Endothelial cell of umbilical vein (primary cell): Measurements from ENCODE around the gene YEATS4. TPM values are rescaled to one million over a fixed set of nuclear protein-coding genes. Genes with fewer than 3 reads are reported as not detected.

Source experiments
- BruUV-seq: library from RNA; stranded (reverse); fragments of 400-500 nt; replicated peaks from 2 replicates; lab custom pipeline; 2021; lab: Mats Ljungman, UMichigan
- CTCF ChIA-PET: fragments of 300-600, 350-600 bp; sonication (Branson Sonifier 250); formaldehyde crosslinking; loops from one replicate; lab custom pipeline; 2021; ENCODE audit warnings: antibody characterized with exemption, inconsistent platforms; lab: Charles Lee
- POLR2A ChIA-PET: fragments of 300-600, 350-600 bp; sonication (Branson Sonifier 250); formaldehyde crosslinking; loops from one replicate; lab custom pipeline; 2021; ENCODE audit warnings: antibody characterized with exemption, inconsistent platforms; lab: Charles Lee
- DNase-seq: peaks from one replicate; pipeline ENCODE4 v3.0.0-alpha.2; 2011; ENCODE audit warnings: low read depth, low spot score
- FAIRE-seq: peaks from 2 replicates; lab custom pipeline; 2011; peaks lifted over from hg19 to GRCh38; lab: Jason Lieb, UNC
- H2AFZ ChIP-seq: 2 replicates; pipeline ENCODE4 v1.6.0; 2012; ENCODE audit warnings: low read depth, low read length, control low read depth, inconsistent platforms
- H3K27ac ChIP-seq: 2 replicates; pipeline ENCODE4 v1.5.1; 2011; ENCODE audit warnings: low read depth, mild to moderate bottlenecking, control low read depth, low read length, moderate library complexity; ENCODE audit not compliant: insufficient read depth
- H3K27me3 ChIP-seq, 2 experiments: 2 replicates each; pipeline versions ENCODE4 v1.6.0 to v1.6.1; 2011; ENCODE audit warnings: low read length in 2 of 2, mixed read lengths in 1 of 2; ENCODE audit not compliant: control insufficient read depth in 2 of 2, insufficient read depth in 2 of 2
- H3K36me3 ChIP-seq, 2 experiments: 2 replicates in 1 of 2; 3 replicates in 1 of 2; pipeline ENCODE4 v1.5.1; 2011; ENCODE audit warnings: low read length in 2 of 2, mild to moderate bottlenecking in 1 of 2, moderate library complexity in 1 of 2; ENCODE audit not compliant: control insufficient read depth in 2 of 2, insufficient read depth in 2 of 2; ENCODE audit errors: extremely low read depth in 1 of 2
- H3K4me1 ChIP-seq: 3 replicates; pipeline ENCODE4 v1.5.1; 2011; ENCODE audit warnings: mild to moderate bottlenecking, low read length; ENCODE audit not compliant: control insufficient read depth, insufficient read depth; ENCODE audit errors: extremely low read depth
- H3K4me2 ChIP-seq: 2 replicates; pipeline ENCODE4 v1.6.1; 2011; ENCODE audit warnings: low read length, control low read depth, mixed read lengths; ENCODE audit not compliant: insufficient read depth
- H3K4me3 ChIP-seq, 3 experiments: fragments of 200-600 bp in 1 of 3; sonication (generic), shearing (Covaris generic) in 1 of 3; replicated peaks in 1 of 3; 2 replicates each; pipeline ENCODE4 v1.5.1; 2011 to 2016; ENCODE audit warnings: control low read depth in 3 of 3, low read length in 3 of 3, mild to moderate bottlenecking in 2 of 3, inconsistent platforms in 1 of 3, low read depth in 1 of 3, moderate library complexity in 1 of 3; ENCODE audit not compliant: insufficient read depth in 1 of 3
- H3K79me2 ChIP-seq: 2 replicates; pipeline ENCODE4 v1.6.0; 2012; ENCODE audit warnings: low read length, inconsistent platforms; ENCODE audit not compliant: control insufficient read depth, insufficient read depth
- H3K9ac ChIP-seq: replicated peaks from 2 replicates; pipeline ENCODE3; 2011; ENCODE audit warnings: low read length, control low read depth; ENCODE audit not compliant: insufficient read depth; ENCODE audit errors: extremely low read depth
- H3K9me1 ChIP-seq: replicated peaks from 3 replicates; pipeline ENCODE4 v1.6.0; 2011; ENCODE audit warnings: mild to moderate bottlenecking, low read length; ENCODE audit not compliant: control insufficient read depth, insufficient read depth; ENCODE audit errors: extremely low read depth
- H3K9me3 ChIP-seq: replicated peaks from 2 replicates; pipeline ENCODE4 v1.5.1; 2012; ENCODE audit warnings: low read length, inconsistent platforms; ENCODE audit not compliant: control insufficient read depth, insufficient read depth
- H4K20me1 ChIP-seq: replicated peaks from 2 replicates; pipeline ENCODE3; 2011; ENCODE audit warnings: mild to moderate bottlenecking, low read length; ENCODE audit not compliant: control insufficient read depth, insufficient read depth; ENCODE audit errors: extremely low read depth
- EZH2 ChIP-seq: IDR thresholded peaks from 2 replicates; pipeline ENCODE4 v1.6.1; 2012; ENCODE audit warnings: borderline replicate concordance, low read depth, mild to moderate bottlenecking, moderate library complexity, low read length, inconsistent platforms; ENCODE audit not compliant: severe bottlenecking
- FOS ChIP-seq: IDR thresholded peaks from 2 replicates; pipeline ENCODE4 v1.6.1; 2011; ENCODE audit warnings: mild to moderate bottlenecking, low read length, moderate library complexity, borderline replicate concordance; ENCODE audit not compliant: insufficient read depth
- GATA2 ChIP-seq: IDR thresholded peaks from 2 replicates; pipeline ENCODE4 v1.7.0; 2011; ENCODE audit warnings: low read depth, mild to moderate bottlenecking, moderate library complexity, mixed read lengths, low read length; ENCODE audit not compliant: insufficient read length, insufficient read depth
- JUN ChIP-seq: IDR thresholded peaks from 2 replicates; pipeline ENCODE4 v1.6.1; 2011; ENCODE audit warnings: borderline replicate concordance, low read depth; ENCODE audit not compliant: insufficient read length, insufficient read depth
- MYC ChIP-seq: IDR thresholded peaks from one replicate; pipeline ENCODE4 v1.6.1; 2011; ENCODE audit warnings: mild to moderate bottlenecking, low read depth, low read length
- POLR2A ChIP-seq: IDR thresholded peaks from 2 replicates; pipeline ENCODE4 v1.6.1; 2012; ENCODE audit warnings: low read depth, mild to moderate bottlenecking, control low read depth, low read length
- POLR2AphosphoS5 ChIP-seq: IDR thresholded peaks from 2 replicates; pipeline ENCODE4 v1.6.1; 2012; ENCODE audit warnings: low read depth, mild to moderate bottlenecking, control low read depth, low read length, moderate library complexity; ENCODE audit not compliant: insufficient read depth
- dilution Hi-C: fragments of 300-500 bp; cut with MboI; formaldehyde crosslinking; loops from one replicate; pipeline ENCODE4 v1.15.0; 2019; ENCODE audit warnings: low sequenced_read_pairs; ENCODE audit not compliant: extremely low pct_ligation_motif_present
- intact Hi-C: fragments of 100-400 bp; cut with micrococcal nuclease; formaldehyde crosslinking; loops from one replicate; pipeline ENCODE4 v1.10.0; 2022
- polyA plus RNA-seq, 4 experiments: library from polyadenylated mRNA; depleted of rRNA in 3 of 4; stranded (reverse) in 3 of 4; unstranded in 1 of 4; fragments of >200 nt; gene quantifications; 2 replicates each; pipeline versions ENCODE4 v1.2.1 to v1.2.3, GENCODE V29; 2011 to 2012; ENCODE audit warnings: missing spikeins in 1 of 4
- total RNA-seq: library from RNA; stranded (reverse); gene quantifications from 2 replicates; pipeline ENCODE4 v1.2.3, GENCODE V29; 2021
- TF ChIP-seq, protein P1 (sequence below), 2 donors: IDR thresholded peaks; 1 replicate in 1 of 2; 2 replicates in 1 of 2; pipeline ENCODE4 v1.5.1; 2011; ENCODE audit warnings: low read length in 2 of 2, mild to moderate bottlenecking in 2 of 2, moderate library complexity in 2 of 2, control low read depth in 1 of 2, inconsistent platforms in 1 of 2, low read depth in 1 of 2; ENCODE audit not compliant: insufficient read depth in 1 of 2; ENCODE audit errors: extremely low read depth in 1 of 2
- TF ChIP-seq, protein P2 (sequence below): IDR thresholded peaks from 2 replicates; pipeline ENCODE4 v1.6.1; 2011; ENCODE audit not compliant: insufficient read depth, insufficient read length

Gene YEATS4
- total and polyA plus RNA-seq, 2 donors (not counting 3 experiments of a cell fraction or from before 2014, with no cell fraction given): 13.6 to 16.7 TPM

DNA sequence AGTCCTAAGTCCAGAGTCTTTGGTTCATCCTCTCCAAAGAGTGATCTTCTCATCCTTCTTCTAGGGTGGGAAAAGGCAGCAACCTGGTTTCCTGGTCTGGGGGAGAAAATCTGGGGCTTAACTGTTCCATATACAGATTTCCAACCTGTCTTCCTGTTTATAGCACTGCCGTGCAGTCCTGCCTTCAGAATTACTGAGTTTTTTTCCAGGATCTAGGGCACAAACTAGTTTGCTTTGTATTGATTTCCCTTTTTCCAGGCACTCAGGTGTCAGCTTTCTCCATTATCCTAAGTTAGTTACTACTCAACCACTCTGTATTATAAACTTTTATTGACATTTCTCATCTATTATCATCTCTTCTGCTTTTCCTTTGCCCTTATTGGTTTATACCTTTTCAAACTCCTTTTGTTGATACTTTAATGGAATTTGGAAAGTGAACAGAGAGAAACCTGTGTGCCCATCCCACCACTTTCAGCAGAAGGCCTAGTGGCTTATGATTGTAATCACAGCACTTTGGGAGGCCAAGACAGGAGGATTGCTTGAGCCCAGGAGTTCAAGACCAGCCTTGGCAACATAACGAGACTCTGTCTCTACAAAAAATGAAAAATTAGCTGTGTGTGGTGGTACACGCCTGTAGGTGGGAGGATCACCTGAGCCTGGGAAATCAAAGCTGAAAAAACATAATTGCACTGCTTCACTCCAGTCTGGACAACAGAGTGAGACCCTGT, 15.5 kb upstream of the YEATS4 start:
- intact Hi-C loops (no loop called here), dilution Hi-C loops (no loop called here)
- no peaks in the 10 kb centered on the region for H3K79me2 ChIP-seq
- DNase-seq (no peak), FAIRE-seq (no peak)
- H3K9me3 ChIP-seq: no peaks in the 10 kb centered on the region
- ChIA-PET POLR2A (no interaction called here), CTCF (interaction anchor here (0.6 kb wide), 1 partner anchor 13 kb away, joined by 7 read pairs; no protein-coding TSS in a partner anchor)
- H3K27me3 ChIP-seq: peaks cover 12 to 17% of the 10 kb centered on the region in 2 experiments
- no peaks in the 10 kb centered on the region for H3K9me1 ChIP-seq
- no peaks in the 10 kb centered on the region for H3K4me1 ChIP-seq
- TF ChIP-seq, protein P1, sequence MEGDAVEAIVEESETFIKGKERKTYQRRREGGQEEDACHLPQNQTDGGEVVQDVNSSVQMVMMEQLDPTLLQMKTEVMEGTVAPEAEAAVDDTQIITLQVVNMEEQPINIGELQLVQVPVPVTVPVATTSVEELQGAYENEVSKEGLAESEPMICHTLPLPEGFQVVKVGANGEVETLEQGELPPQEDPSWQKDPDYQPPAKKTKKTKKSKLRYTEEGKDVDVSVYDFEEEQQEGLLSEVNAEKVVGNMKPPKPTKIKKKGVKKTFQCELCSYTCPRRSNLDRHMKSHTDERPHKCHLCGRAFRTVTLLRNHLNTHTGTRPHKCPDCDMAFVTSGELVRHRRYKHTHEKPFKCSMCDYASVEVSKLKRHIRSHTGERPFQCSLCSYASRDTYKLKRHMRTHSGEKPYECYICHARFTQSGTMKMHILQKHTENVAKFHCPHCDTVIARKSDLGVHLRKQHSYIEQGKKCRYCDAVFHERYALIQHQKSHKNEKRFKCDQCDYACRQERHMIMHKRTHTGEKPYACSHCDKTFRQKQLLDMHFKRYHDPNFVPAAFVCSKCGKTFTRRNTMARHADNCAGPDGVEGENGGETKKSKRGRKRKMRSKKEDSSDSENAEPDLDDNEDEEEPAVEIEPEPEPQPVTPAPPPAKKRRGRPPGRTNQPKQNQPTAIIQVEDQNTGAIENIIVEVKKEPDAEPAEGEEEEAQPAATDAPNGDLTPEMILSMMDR (IDR thresholded peaks at IDR 0.05; ENCODE audit: extremely low read depth in 1 of 2, insufficient read depth in 1 of 2, low read depth in 1 of 2, low read length in 2 of 2): no peak
- TF ChIP-seq MYC (no peak), JUN (no peak), GATA2 (no peak), FOS (no peak), POLR2A (no peak), EZH2 (no peak), POLR2AphosphoS5 (no peak)
- TF ChIP-seq, protein P2, sequence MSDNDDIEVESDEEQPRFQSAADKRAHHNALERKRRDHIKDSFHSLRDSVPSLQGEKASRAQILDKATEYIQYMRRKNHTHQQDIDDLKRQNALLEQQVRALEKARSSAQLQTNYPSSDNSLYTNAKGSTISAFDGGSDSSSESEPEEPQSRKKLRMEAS: no peak
- H3K27ac ChIP-seq: no peak overlapping the region
- H4K20me1 ChIP-seq: no peaks in the 10 kb centered on the region
- no peak overlapping the region for H3K4me2 ChIP-seq
- H2AFZ ChIP-seq: no peak overlapping the region
- H3K4me3 ChIP-seq: no peak overlapping the region
- BruUV-seq: no TSS peak
- no peak overlapping the region for H3K9ac ChIP-seq
- H3K36me3 ChIP-seq: no peaks in the 10 kb centered on the region
